H1 (cell line): ENCODE results near the gene GDF2. TPM values are rescaled to one million over a fixed set of nuclear protein-coding genes. Genes with fewer than 3 reads are reported as not detected.

Experiments
- CTCF ChIA-PET: fragments of 300-600 bp; sonication (Branson Sonifier 250); formaldehyde crosslinking; loops from one replicate; lab custom pipeline; 2021; ENCODE audit not compliant: partially characterized antibody; lab: Charles Lee
- POLR2A ChIA-PET: fragments of 300-600 bp; sonication (Branson Sonifier 250); formaldehyde crosslinking; loops from one replicate; lab custom pipeline; 2021; ENCODE audit warnings: inconsistent platforms; ENCODE audit not compliant: partially characterized antibody; lab: Charles Lee
- DNase-seq, 2 experiments: peaks; one replicate each; pipeline versions ENCODE4 v3.0.0 to v3.0.0-alpha.2; 2010 to 2022; ENCODE audit warnings: low spot score in 2 of 2, low read depth in 1 of 2, mixed read lengths in 1 of 2
- FAIRE-seq: peaks from 2 replicates; lab custom pipeline; 2011; peaks lifted over from hg19 to GRCh38; lab: Jason Lieb, UNC
- H2AFZ ChIP-seq: 2 replicates; pipeline ENCODE4 v1.8.1; 2012; ENCODE audit warnings: low read length, inconsistent platforms
- H2AK5ac ChIP-seq: 2 replicates; pipeline ENCODE4 v1.6.1; 2013; ENCODE audit warnings: low read depth, low read length
- H2BK120ac ChIP-seq: replicated peaks from 2 replicates; pipeline ENCODE3; 2013; ENCODE audit warnings: low read depth, low read length, inconsistent platforms
- H2BK12ac ChIP-seq: 2 replicates; pipeline ENCODE4 v1.6.1; 2013; ENCODE audit warnings: low read depth, low read length
- H2BK15ac ChIP-seq: 2 replicates; pipeline ENCODE4 v1.6.1; 2013; ENCODE audit warnings: low read length
- H2BK20ac ChIP-seq: 2 replicates; pipeline ENCODE4 v1.6.1; 2013; ENCODE audit warnings: low read length
- H2BK5ac ChIP-seq: 2 replicates; pipeline ENCODE4 v1.6.1; 2013; ENCODE audit warnings: low read depth, low read length
- H3K14ac ChIP-seq: 2 replicates; pipeline ENCODE4 v1.6.1; 2013; ENCODE audit warnings: inconsistent platforms; ENCODE audit not compliant: insufficient read length
- H3K18ac ChIP-seq: 2 replicates; pipeline ENCODE4 v1.6.1; 2013; ENCODE audit warnings: low read length; ENCODE audit errors: extremely low read depth
- H3K23ac ChIP-seq: 2 replicates; pipeline ENCODE4 v1.6.1; 2013; ENCODE audit warnings: inconsistent platforms; ENCODE audit not compliant: insufficient read length
- H3K23me2 ChIP-seq: 2 replicates; pipeline ENCODE4 v1.6.1; 2013; ENCODE audit warnings: low read depth, low read length
- H3K27ac ChIP-seq: 2 replicates; pipeline ENCODE4 v1.6.1; 2011; ENCODE audit warnings: low read depth, low read length, inconsistent platforms
- H3K27me3 ChIP-seq, 4 experiments: replicated peaks in 1 of 4; 1 replicate in 1 of 4; 2 replicates in 3 of 4; pipeline versions ENCODE4 v1.6.1 to v1.8.1; 2011 to 2013; ENCODE audit warnings: low read length in 3 of 4, mild to moderate bottlenecking in 3 of 4, inconsistent platforms in 2 of 4, mixed read lengths in 2 of 4, moderate library complexity in 1 of 4; ENCODE audit not compliant: control insufficient read depth in 3 of 4, insufficient read depth in 3 of 4; ENCODE audit errors: extremely low read depth in 1 of 4
- H3K36me3 ChIP-seq, 4 experiments: 2 replicates each; pipeline versions ENCODE4 v1.6.1 to v1.8.1; 2011 to 2013; ENCODE audit warnings: mild to moderate bottlenecking in 4 of 4, low read length in 3 of 4, moderate library complexity in 2 of 4, control low read depth in 1 of 4, inconsistent platforms in 1 of 4; ENCODE audit not compliant: insufficient read depth in 4 of 4, control insufficient read depth in 2 of 4
- H3K4ac ChIP-seq: replicated peaks from 2 replicates; pipeline ENCODE3; 2013; ENCODE audit warnings: low read length, low read depth, mixed read lengths, inconsistent platforms; ENCODE audit not compliant: insufficient read length
- H3K4me1 ChIP-seq, 4 experiments: replicated peaks in 1 of 4; 1 replicate in 1 of 4; 2 replicates in 3 of 4; pipeline versions ENCODE4 v1.6.1 to v1.8.1; 2011 to 2013; ENCODE audit warnings: low read length in 3 of 4, inconsistent platforms in 2 of 4, mixed read lengths in 1 of 4; ENCODE audit not compliant: insufficient read depth in 4 of 4, control insufficient read depth in 3 of 4
- H3K4me2 ChIP-seq, 2 experiments: 2 replicates each; pipeline versions ENCODE4 v1.6.1 to v1.8.1; 2011 to 2013; ENCODE audit warnings: low read depth in 2 of 2, low read length in 2 of 2, control low read depth in 1 of 2, inconsistent platforms in 1 of 2, mild to moderate bottlenecking in 1 of 2; ENCODE audit not compliant: insufficient read depth in 1 of 2
- H3K4me3 ChIP-seq, 4 experiments: fragments of 200-600, 300-600 bp in 1 of 4; sonication (generic), shearing (Covaris generic), sonication (Bioruptor Twin) in 1 of 4; 2 replicates each; pipeline versions ENCODE4 v1.5.1 to v1.8.1; 2011 to 2016; ENCODE audit warnings: low read length in 4 of 4, low read depth in 3 of 4, control low read depth in 2 of 4, inconsistent platforms in 2 of 4, mild to moderate bottlenecking in 2 of 4, mixed read lengths in 1 of 4, moderate library complexity in 1 of 4; ENCODE audit not compliant: insufficient read depth in 2 of 4; ENCODE audit errors: extremely low read depth in 1 of 4
- H3K56ac ChIP-seq: replicated peaks from 2 replicates; pipeline ENCODE3; 2013; ENCODE audit warnings: low read depth, mild to moderate bottlenecking, mixed read lengths, low read length, inconsistent platforms; ENCODE audit not compliant: insufficient read length
- H3K79me1 ChIP-seq: 2 replicates; pipeline ENCODE4 v1.6.1; 2013; ENCODE audit warnings: low read depth, low read length, control low read depth
- H3K79me2 ChIP-seq, 2 experiments: 2 replicates each; pipeline versions ENCODE4 v1.6.1 to v1.8.1; 2012 to 2013; ENCODE audit warnings: low read length in 2 of 2, mild to moderate bottlenecking in 2 of 2, inconsistent platforms in 1 of 2; ENCODE audit not compliant: insufficient read depth in 2 of 2, control insufficient read depth in 1 of 2
- H3K9ac ChIP-seq, 4 experiments: replicated peaks in 1 of 4; 1 replicate in 1 of 4; 2 replicates in 3 of 4; pipeline versions ENCODE4 v1.6.1 to v1.8.1; 2011 to 2013; ENCODE audit warnings: low read depth in 3 of 4, low read length in 3 of 4, control low read depth in 2 of 4, mild to moderate bottlenecking in 2 of 4, moderate library complexity in 2 of 4, inconsistent platforms in 1 of 4; ENCODE audit errors: extremely low read depth in 1 of 4
- H3K9me3 ChIP-seq, 2 experiments: 2 replicates each; pipeline versions ENCODE4 v1.6.1 to v1.8.1; 2012 to 2013; ENCODE audit warnings: mild to moderate bottlenecking in 2 of 2, moderate library complexity in 2 of 2, control low read depth in 1 of 2, inconsistent platforms in 1 of 2, low read depth in 1 of 2, low read length in 1 of 2, mixed read lengths in 1 of 2; ENCODE audit not compliant: insufficient read depth in 2 of 2
- H4K20me1 ChIP-seq, 2 experiments: replicated peaks in 1 of 2; 2 replicates each; pipeline versions ENCODE3 to v1.8.1; 2011 to 2013; ENCODE audit warnings: inconsistent platforms in 2 of 2, low read length in 2 of 2, mild to moderate bottlenecking in 1 of 2; ENCODE audit not compliant: insufficient read depth in 2 of 2, control insufficient read depth in 1 of 2
- H4K5ac ChIP-seq: 2 replicates; pipeline ENCODE4 v1.6.1; 2013; ENCODE audit warnings: low read length, low read depth, mixed read lengths, inconsistent platforms; ENCODE audit not compliant: insufficient read length
- H4K8ac ChIP-seq: 2 replicates; pipeline ENCODE4 v1.8.0; 2013; ENCODE audit warnings: mild to moderate bottlenecking, moderate library complexity, low read length, inconsistent platforms; ENCODE audit not compliant: insufficient read depth; ENCODE audit errors: extremely low read depth
- H4K91ac ChIP-seq: replicated peaks from 2 replicates; pipeline ENCODE3; 2013; ENCODE audit warnings: low read length, mixed read lengths, inconsistent platforms; ENCODE audit not compliant: insufficient read length
- BRCA1 ChIP-seq: IDR thresholded peaks from 2 replicates; pipeline ENCODE4 v1.6.1; 2012; ENCODE audit warnings: low read depth, low read length, improper control_type of control experiment
- CEBPB ChIP-seq: IDR thresholded peaks from 2 replicates; pipeline ENCODE4 v1.6.1; 2012; ENCODE audit warnings: low read depth, low read length
- EGR1 ChIP-seq: IDR thresholded peaks from 2 replicates; pipeline ENCODE4 v1.6.1; 2011; ENCODE audit warnings: low read depth, low read length, borderline replicate concordance
- GABPA ChIP-seq: IDR thresholded peaks from 2 replicates; pipeline ENCODE4 v1.6.1; 2011; ENCODE audit warnings: mild to moderate bottlenecking, low read length, moderate library complexity, borderline replicate concordance; ENCODE audit not compliant: insufficient read depth
- JUND ChIP-seq: IDR thresholded peaks from 2 replicates; pipeline ENCODE4 v1.6.1; 2011; ENCODE audit warnings: mild to moderate bottlenecking, improper control_type of control experiment, low read length
- TEAD4 ChIP-seq: IDR thresholded peaks from 2 replicates; pipeline ENCODE4 v1.6.1; 2012; ENCODE audit warnings: low read depth, low read length, inconsistent platforms, mixed read lengths
- WGBS, 2 experiments: shearing (Covaris generic) in 1 of 2; methylation state at CpG; one replicate each; pipeline versions ENCODE4 v1.1.6 to v1.1.7; 2013 to 2015; ENCODE audit warnings: low lambda C conversion rate in 2 of 2, mixed read lengths in 2 of 2, inconsistent platforms in 1 of 2, low coverage in 1 of 2, missing lambda C conversion rate in 1 of 2; ENCODE audit not compliant: insufficient replicate concordance in 2 of 2, insufficient coverage in 1 of 2, insufficient read length in 1 of 2; ENCODE audit errors: extremely low coverage in 1 of 2, missing lambda C conversion rate in 1 of 2; 5-methylcytosine and 5-hydroxymethylcytosine counted together
- polyA plus RNA-seq, 7 experiments: library from polyadenylated mRNA; depleted of rRNA in 3 of 7; stranded (reverse) in 5 of 7; unstranded in 2 of 7; fragments of >200 nt in 5 of 7; fragments of 200-250 nt in 2 of 7; gene quantifications; 1 replicate in 5 of 7; 2 replicates in 1 of 7; 4 replicates in 1 of 7; pipeline versions ENCODE4 v1.2.1 to v1.2.3, GENCODE V29; 2011 to 2013; ENCODE audit warnings: missing spikeins in 2 of 7, mixed read lengths in 2 of 7
- total RNA-seq: library from RNA; stranded (reverse); fragmentation: NEBNext Ultra II Directional; extraction: Animal tissue kit (Norgen Biotek cat#: 25700); gene quantifications from 2 replicates; pipeline ENCODE4 v1.2.1, GENCODE V29; 2021

GDF2 gene
- total and polyA plus RNA-seq, 2 of the 8 experiments (the other 6 are each of a cell fraction or from before 2014, with no cell fraction given): not detected

- no peak overlapping the region for H2BK120ac ChIP-seq
- DNase-seq: no peak
- no peak overlapping the region for H3K4me2 ChIP-seq
- FAIRE-seq: no peak
- H3K9me3 ChIP-seq: no peaks in the 10 kb centered on the region
- no peak overlapping the region for H3K9ac ChIP-seq
- H3K27ac ChIP-seq: no peak overlapping the region
- WGBS, 2 experiments: 94% methylated on average over 8 of the region's 8 CpGs; no CpG with 5 or more reads in 1 of the 2 experiments
- H3K79me2 ChIP-seq: no peaks in the 10 kb centered on the region
- H4K20me1 ChIP-seq: no peaks in the 10 kb centered on the region
- H3K79me1 ChIP-seq: no peaks in the 10 kb centered on the region
- H4K91ac ChIP-seq: no peak overlapping the region
- H3K4me1 ChIP-seq: no peaks in the 10 kb centered on the region
- no peak overlapping the region for H3K14ac ChIP-seq
- no peak overlapping the region for H3K56ac ChIP-seq
- no peak overlapping the region for H4K5ac ChIP-seq
- no peak overlapping the region for H3K4me3 ChIP-seq
- no peaks in the 10 kb centered on the region for H3K23me2 ChIP-seq
- TF ChIP-seq BRCA1: no peak
- TF ChIP-seq JUND: no peak
- TF ChIP-seq GABPA: no peak
- TF ChIP-seq CEBPB: no peak
- no peak for TF ChIP-seq EGR1
- TF ChIP-seq TEAD4: no peak
- H4K8ac ChIP-seq: no peak overlapping the region
- no peak overlapping the region for H2BK20ac ChIP-seq
- no peaks in the 10 kb centered on the region for H3K36me3 ChIP-seq
- POLR2A ChIA-PET: no interaction called here
- CTCF ChIA-PET: interaction anchor here (0.9 to 4.6 kb wide), 2 partner anchors 288 to 295 kb away, joined by 3 to 19 read pairs; no protein-coding TSS in a partner anchor
- no peak overlapping the region for H2AFZ ChIP-seq
- H3K23ac ChIP-seq: no peak overlapping the region
- no peak overlapping the region for H3K4ac ChIP-seq
- no peak overlapping the region for H2BK5ac ChIP-seq
- no peaks in the 10 kb centered on the region; a peak in 1 of 7 replicates for H3K27me3 ChIP-seq
- no peak overlapping the region for H2AK5ac ChIP-seq
- H3K18ac ChIP-seq: no peak overlapping the region
- H2BK15ac ChIP-seq: no peak overlapping the region
- H2BK12ac ChIP-seq: no peak overlapping the region
Observed at GRCh38 chr10:47319784-47320183, 2.5 kb upstream of the GDF2 start.
